Activated CD8-positive, alpha-beta T cell treated with anti-CD3 and anti-CD28 coated beads for 36 hours (primary cell): Measurements from ENCODE around the gene GVQW3. TPM values are rescaled to one million over a fixed set of nuclear protein-coding genes. Genes with fewer than 3 reads are reported as not detected.
A peak's percentile ranks its signal among the peaks of the same experiment; 100 is the strongest.
"Not testable (repeated sequence)": the region's sequence is repeated elsewhere in the genome, so short reads cannot be mapped to it uniquely, and the experiment has no call there.

ENCODE experiments used
- ATAC-seq: fragments of 200-7000 bp; cut with Tn5 transposase; one replicate; pipeline ENCODE4 v1.10.0; 2021; ENCODE audit warnings: mild to moderate bottlenecking, moderate library complexity
- CTCF ChIA-PET: fragments of 350-600 bp; sonication (Branson Sonifier 250); formaldehyde crosslinking; loops from one replicate; lab custom pipeline; 2021; ENCODE audit warnings: antibody characterized with exemption; lab: Charles Lee
- POLR2A ChIA-PET: fragments of 350-600 bp; sonication (Branson Sonifier 250); formaldehyde crosslinking; loops from one replicate; lab custom pipeline; 2021; ENCODE audit warnings: antibody characterized with exemption; lab: Charles Lee
- DNase-seq: peaks from one replicate; pipeline ENCODE4 v3.0.0-alpha.2; 2020
- H3K27ac Mint-ChIP-seq: one replicate; pipeline ENCODE4 v1.8.0; 2021; ENCODE audit warnings: mild to moderate bottlenecking, mixed read lengths
- H3K27me3 Mint-ChIP-seq: one replicate; pipeline ENCODE4 v1.8.0; 2021; ENCODE audit warnings: mixed read lengths
- H3K36me3 Mint-ChIP-seq: one replicate; pipeline ENCODE4 v1.8.0; 2021; ENCODE audit warnings: low read depth, mixed read lengths
- H3K4me1 Mint-ChIP-seq: one replicate; pipeline ENCODE4 v1.8.0; 2021; ENCODE audit warnings: low read depth, mixed read lengths
- H3K4me3 Mint-ChIP-seq: one replicate; pipeline ENCODE4 v1.8.0; 2021; ENCODE audit warnings: mild to moderate bottlenecking, moderate library complexity, mixed read lengths
- H3K9me3 Mint-ChIP-seq: one replicate; pipeline ENCODE4 v1.8.0; 2021; ENCODE audit warnings: mixed read lengths
- intact Hi-C: fragments of 100-400 bp; cut with micrococcal nuclease; formaldehyde crosslinking; loops from one replicate; pipeline ENCODE4 v1.10.0; 2022
- total RNA-seq, 2 experiments: library from RNA; stranded (reverse); gene quantifications; one replicate each; pipeline ENCODE4 v1.2.3, GENCODE V29; 2021
- TF ChIP-seq, protein P1 (sequence below): fragments of 200-600 bp; IDR thresholded peaks from one replicate; pipeline ENCODE4 v1.8.0; 2022; ENCODE audit warnings: antibody characterized with exemption, mild to moderate bottlenecking

The GVQW3 gene
- total RNA-seq, 2 experiments from 2014 or later: 2.1 to 4.2 TPM

DNA sequence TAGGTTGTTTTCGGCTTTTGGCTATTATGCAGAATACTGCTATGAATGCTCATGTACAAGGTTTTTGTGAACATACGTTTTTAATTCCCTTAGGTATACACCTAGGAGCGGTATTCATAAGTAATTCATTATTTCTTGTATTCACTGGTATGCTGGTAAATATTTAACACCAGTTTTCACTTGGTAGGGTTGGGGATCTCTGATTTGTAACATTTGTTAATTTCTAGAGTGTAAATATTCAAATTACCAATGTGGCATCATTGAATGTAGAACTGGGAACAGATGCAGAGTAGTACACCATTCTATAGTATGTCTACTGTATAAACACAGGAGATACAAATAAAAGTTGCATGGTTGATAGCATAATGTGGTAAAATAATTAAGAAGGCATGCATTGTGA is 16.3 kb downstream of the GVQW3 start:
- H3K4me1 Mint-ChIP-seq: no peaks in the 10 kb centered on the region
- ChIA-PET CTCF (no interaction called here), POLR2A (no interaction called here)
- no peak overlapping the region for H3K27ac Mint-ChIP-seq
- no peaks in the 10 kb centered on the region for H3K9me3 Mint-ChIP-seq
- no peak overlapping the region for H3K4me3 Mint-ChIP-seq
- no peak for DNase-seq
- ATAC-seq: no peak
- H3K27me3 Mint-ChIP-seq: no peaks in the 10 kb centered on the region
- H3K36me3 Mint-ChIP-seq: no peaks in the 10 kb centered on the region
- TF ChIP-seq, protein P1, sequence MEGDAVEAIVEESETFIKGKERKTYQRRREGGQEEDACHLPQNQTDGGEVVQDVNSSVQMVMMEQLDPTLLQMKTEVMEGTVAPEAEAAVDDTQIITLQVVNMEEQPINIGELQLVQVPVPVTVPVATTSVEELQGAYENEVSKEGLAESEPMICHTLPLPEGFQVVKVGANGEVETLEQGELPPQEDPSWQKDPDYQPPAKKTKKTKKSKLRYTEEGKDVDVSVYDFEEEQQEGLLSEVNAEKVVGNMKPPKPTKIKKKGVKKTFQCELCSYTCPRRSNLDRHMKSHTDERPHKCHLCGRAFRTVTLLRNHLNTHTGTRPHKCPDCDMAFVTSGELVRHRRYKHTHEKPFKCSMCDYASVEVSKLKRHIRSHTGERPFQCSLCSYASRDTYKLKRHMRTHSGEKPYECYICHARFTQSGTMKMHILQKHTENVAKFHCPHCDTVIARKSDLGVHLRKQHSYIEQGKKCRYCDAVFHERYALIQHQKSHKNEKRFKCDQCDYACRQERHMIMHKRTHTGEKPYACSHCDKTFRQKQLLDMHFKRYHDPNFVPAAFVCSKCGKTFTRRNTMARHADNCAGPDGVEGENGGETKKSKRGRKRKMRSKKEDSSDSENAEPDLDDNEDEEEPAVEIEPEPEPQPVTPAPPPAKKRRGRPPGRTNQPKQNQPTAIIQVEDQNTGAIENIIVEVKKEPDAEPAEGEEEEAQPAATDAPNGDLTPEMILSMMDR: no peak
- intact Hi-C loops: no loop called here

DNA sequence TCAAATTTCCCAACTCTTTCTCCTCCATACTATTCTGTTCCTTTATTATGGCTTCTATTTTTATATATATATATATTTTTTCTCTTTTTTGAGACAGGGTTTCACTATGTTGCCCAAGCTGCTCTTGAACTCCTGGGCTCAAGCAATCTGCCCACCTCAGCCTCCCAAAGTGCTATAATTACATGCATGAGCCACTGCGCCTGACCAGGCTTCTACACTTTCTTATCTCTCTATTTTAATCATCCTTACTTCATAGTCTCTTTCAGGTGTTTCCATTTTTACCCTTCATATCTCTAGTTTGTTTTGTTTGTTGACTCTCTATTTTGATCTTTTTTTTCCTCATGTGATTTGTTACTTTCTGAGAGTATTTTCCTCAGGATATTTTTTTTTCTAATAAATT is 19.8 kb downstream of the GVQW3 start:
- DNase-seq (no peak), ATAC-seq (no peak)
- H3K9me3 Mint-ChIP-seq: no peaks in the 10 kb centered on the region
- H3K27ac Mint-ChIP-seq: no peak overlapping the region
- no peak overlapping the region for H3K4me3 Mint-ChIP-seq
- H3K4me1 Mint-ChIP-seq: no peaks in the 10 kb centered on the region
- intact Hi-C loops: no loop called here
- no peaks in the 10 kb centered on the region for H3K27me3 Mint-ChIP-seq
- POLR2A ChIA-PET: no interaction called here
- no peaks in the 10 kb centered on the region for H3K36me3 Mint-ChIP-seq
- CTCF ChIA-PET: interaction anchor here (1.6 kb wide), 1 partner anchor 19 kb away, joined by 4 read pairs; no protein-coding TSS in a partner anchor
- TF ChIP-seq, protein P1: no peak

DNA sequence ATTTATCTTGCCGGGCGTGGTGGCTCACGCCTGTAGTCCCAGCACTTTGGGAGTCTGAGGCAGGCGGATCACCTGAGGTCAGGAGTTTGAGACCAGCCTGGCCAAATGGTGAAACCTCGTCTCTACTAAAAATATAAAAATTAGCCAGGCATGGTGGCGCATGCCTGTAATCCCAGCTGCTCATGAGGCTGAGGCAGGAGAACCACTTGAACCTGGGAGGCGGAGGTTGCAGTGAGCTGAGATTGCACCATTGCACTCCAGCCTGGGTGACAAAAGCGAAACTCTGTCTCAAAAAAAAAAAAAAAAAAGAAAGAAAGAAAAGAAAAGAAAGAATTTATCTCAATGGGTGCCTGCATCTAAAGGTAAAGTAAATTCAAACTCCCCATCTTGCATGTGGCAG is 20.4 kb downstream of the GVQW3 start:
- POLR2A ChIA-PET, ATAC-seq, H3K36me3 Mint-ChIP-seq, H3K4me1 Mint-ChIP-seq, intact Hi-C loops, H3K27me3 Mint-ChIP-seq, H3K4me3 Mint-ChIP-seq, DNase-seq, H3K27ac Mint-ChIP-seq, H3K9me3 Mint-ChIP-seq: not testable (repeated sequence)
- CTCF ChIA-PET: interaction anchor here (1.6 kb wide), 1 partner anchor 18 kb away, joined by 4 read pairs; no protein-coding TSS in a partner anchor

DNA sequence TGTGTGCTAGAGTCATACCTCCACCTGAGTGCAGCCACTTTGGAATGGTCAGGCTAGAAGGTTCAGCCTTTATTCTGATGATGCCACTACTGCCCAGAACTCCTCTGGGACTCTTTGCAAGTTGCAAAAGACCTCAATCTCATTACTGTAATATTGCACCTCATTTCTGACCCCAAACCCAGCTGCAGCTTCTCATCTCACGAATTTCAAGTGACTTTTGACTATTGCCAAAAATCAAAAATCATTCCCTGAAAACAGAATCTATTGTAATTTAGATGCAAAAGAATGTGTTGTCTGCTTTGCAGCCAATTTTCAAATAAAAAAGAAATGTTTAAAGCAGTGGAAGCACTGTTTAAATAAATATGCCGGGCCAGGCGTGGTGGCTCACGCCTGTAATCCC is 25.2 kb downstream of the GVQW3 start:
- no peak overlapping the region for H3K27ac Mint-ChIP-seq
- ChIA-PET POLR2A (no interaction called here), CTCF (interaction anchor here (1.9 kb wide), 1 partner anchor 11 kb away, joined by 5 read pairs; no protein-coding TSS in a partner anchor)
- ATAC-seq (no peak), DNase-seq (no peak)
- no peaks in the 10 kb centered on the region for H3K4me1 Mint-ChIP-seq
- H3K4me3 Mint-ChIP-seq: no peak overlapping the region
- H3K9me3 Mint-ChIP-seq: no peaks in the 10 kb centered on the region
- H3K36me3 Mint-ChIP-seq: no peaks in the 10 kb centered on the region
- TF ChIP-seq, protein P1: no peak
- intact Hi-C loops: no loop called here
- H3K27me3 Mint-ChIP-seq: no peaks in the 10 kb centered on the region

DNA sequence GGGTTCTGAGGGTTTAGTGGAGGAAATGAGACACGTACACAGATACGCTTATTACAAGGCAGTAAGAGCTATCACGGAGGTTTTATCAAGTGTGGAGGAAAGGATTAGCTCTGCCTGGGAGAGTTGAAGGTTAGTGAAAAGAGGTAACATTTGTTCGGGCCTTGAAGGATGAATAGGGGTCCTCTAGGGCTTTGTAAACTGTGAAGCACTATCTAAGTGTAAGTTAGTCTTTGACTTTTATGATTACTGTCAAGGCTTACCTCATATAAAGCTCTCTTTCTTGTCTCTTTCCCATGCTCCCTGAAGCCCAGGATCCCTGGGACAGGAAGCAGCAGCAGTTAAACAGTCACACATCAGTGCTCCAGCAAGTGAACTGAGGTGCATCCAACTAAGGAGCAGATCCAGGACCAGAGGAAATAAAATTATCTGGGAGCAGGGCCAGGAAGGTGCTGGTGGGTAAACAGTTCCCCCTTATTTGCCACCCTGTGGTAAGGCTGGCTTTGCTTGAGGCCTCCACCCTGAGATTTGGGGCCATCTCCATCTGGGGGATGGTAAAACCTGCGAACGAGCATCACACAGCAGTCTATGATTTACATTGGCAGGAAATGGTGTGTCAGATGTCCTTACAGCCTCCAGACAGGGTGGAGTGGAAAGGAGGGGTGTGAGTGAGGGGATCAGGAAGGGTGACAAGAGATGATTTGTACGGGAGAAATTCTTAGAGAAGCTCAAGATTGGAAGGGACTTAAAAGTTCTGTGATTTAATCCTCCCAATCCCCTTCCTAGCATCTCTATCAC is 27.2 kb downstream of the GVQW3 start:
- ATAC-seq (peak; percentile 34), DNase-seq (no peak)
- no peaks in the 10 kb centered on the region for H3K9me3 Mint-ChIP-seq
- ChIA-PET CTCF (interaction anchor here (1.5 to 2.0 kb wide), 2 partner anchors 12 to 89 kb away, joined by 4 read pairs; no protein-coding TSS in a partner anchor), POLR2A (no interaction called here)
- H3K27ac Mint-ChIP-seq: no peak overlapping the region
- intact Hi-C loops: no loop called here
- H3K4me1 Mint-ChIP-seq: no peaks in the 10 kb centered on the region
- H3K27me3 Mint-ChIP-seq: no peaks in the 10 kb centered on the region
- no peaks in the 10 kb centered on the region for H3K36me3 Mint-ChIP-seq
- TF ChIP-seq, protein P1: no peak
- H3K4me3 Mint-ChIP-seq: no peak overlapping the region
